HUDEP-2 (cell line): Measurements from ENCODE around the gene OAF.
A peak's percentile ranks its signal among the peaks of the same experiment; 100 is the strongest.

ENCODE experiments used
- DNase-seq, 76 experiments: peaks; one replicate each; lab custom pipeline; 2025; ENCODE audit not compliant: unreplicated experiment in 76 of 76; lab: John Stamatoyannopoulos, UW

The OAF gene

DNA sequence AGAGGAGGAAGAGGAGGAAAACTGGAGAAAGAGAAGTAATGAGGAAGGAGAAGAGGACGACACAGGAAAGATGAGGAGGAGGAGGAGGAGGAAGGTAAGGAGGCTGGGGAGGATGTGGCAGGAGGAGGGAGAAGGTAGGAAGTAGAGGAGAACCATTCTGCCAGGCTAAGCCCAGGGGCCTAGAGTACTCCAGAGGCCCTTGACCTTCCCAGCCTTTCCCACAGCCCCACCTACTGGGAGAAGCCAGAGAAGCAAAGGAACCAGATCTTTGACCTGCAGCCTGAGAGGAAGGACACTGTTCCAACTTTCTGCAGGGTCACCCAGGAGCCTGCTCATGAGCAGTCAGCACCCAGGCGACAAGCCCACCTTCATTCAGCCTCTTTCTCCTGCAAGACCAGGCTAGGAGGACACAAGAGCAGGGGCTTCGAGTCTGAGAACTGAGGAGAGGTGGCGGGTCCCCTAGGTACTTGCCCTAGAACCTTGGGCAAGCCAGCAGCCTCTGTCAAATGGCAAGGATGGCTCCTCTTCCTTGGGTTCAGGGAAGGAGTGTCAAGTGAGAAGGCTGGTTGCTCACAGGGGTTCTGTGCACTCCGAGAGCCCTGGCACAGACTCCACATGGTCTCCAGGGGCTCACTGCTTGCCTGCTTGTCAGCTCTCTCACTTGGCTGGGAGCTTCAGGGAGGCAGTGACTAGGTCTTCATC is 27.9 kb upstream of the OAF start:
- peak in 21 of 76 experiments; percentile 0 to 31 (median 9) for DNase-seq

GRCh38 chr11:120183701-120184141 is 27.1 kb upstream of the OAF start:
- no peak for DNase-seq

GRCh38 chr11:120184371-120184945 is 26.4 kb upstream of the OAF start:
- no peak for DNase-seq

GRCh38 chr11:120184946-120185705 is 25.7 kb upstream of the OAF start:
- no peak for DNase-seq

- no peak for DNase-seq
These were observed 25.0 kb upstream of the OAF start for GRCh38 chr11:120185706-120186455.

DNA sequence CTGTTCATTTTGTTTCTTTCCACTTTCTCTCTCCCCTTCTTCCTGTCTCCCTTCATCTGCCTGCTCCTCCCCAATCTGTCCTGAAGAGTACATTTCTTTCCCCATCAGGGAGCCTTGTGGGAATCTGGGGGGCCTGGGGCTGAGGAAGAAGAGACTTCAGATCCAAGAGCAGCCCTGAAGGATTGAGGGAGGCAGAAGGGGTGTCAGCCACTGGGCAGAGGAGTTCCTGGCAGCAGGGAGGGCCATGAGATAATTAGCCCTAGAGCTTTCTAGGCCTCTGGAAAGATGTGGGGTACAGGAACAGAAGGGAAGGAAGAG is 24.4 kb upstream of the OAF start:
- DNase-seq: no peak

- no peak for DNase-seq
These were observed 23.8 kb upstream of the OAF start for GRCh38 chr11:120186774-120187591.

DNA sequence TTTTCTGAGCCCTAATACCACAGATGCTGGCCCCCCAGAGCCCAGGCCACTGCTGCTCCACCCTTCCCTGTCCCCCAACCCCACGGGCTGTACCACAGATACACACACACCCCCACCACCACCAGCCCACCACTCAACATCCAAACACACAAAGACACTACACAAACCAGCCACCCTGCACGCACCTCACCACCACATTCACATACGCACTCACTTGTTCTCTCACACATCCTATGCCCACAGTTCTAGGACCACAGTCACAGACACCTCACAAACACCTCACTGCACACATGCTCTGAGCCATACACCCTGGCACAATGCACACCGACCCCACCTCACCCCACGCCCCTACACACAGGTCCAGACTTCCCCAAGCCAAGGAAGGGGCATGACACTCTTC is 22.5 kb upstream of the OAF start:
- DNase-seq: no peak

- DNase-seq: no peak
These were observed 21.9 kb upstream of the OAF start for GRCh38 chr11:120188811-120189455.

DNA sequence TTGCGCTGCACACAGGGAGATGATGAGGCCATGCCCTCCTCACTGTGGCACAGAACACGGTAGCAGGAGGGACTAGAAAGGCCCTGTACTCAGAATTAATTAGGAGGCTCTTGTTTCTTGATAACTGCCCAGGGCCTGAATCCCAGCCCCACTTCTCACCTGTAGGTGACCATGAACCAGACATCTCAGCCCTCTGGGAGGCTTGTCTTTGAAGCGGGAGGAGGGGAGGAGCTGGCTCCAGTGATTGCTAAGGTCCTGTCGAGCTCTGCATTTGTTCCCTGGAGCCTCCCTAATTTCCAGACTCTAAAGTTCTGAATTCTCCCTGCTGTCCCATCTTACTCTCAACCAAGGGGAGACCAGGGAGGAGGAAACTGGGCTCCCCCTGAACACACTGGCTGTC is 19.8 kb upstream of the OAF start:
- DNase-seq: no peak

DNA sequence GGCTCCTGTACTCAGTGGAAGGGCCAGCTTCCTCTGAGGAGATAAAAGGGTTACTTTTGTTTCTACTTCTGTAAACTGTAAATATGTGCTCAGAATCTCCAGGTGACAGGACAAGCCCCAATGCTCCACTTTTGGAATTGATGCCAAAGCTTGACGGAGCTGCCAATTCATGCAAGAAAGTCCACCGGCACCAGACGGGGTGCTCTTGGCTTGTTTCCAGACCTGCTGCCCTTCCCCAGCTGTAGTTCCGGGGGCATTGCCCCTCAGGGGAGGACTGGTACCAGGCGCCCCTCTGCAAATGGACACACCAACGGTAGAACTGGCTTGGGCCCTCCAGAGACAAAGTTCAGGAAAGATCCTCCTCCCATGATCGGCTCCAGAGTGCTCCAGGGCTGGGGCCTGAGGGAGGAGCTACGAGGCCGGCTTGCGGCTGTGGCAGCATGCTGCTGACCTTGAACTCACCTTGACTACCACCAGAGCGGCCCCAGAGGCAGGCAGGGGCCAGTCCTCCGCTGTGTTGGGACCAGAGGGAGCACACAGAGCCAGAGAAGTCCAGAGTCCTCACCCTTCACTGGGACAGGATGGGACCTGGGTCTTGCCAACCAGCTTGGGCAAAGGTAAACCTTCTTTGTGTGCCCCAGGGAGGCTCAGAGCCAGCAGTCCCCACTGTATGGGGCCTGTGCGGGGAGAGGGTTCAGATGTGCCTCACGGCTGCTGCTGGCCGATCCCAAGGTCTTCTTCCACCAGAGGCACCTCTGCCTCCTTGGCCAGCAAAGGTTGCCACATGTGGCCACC is 17.8 kb upstream of the OAF start:
- no peak for DNase-seq

DNA sequence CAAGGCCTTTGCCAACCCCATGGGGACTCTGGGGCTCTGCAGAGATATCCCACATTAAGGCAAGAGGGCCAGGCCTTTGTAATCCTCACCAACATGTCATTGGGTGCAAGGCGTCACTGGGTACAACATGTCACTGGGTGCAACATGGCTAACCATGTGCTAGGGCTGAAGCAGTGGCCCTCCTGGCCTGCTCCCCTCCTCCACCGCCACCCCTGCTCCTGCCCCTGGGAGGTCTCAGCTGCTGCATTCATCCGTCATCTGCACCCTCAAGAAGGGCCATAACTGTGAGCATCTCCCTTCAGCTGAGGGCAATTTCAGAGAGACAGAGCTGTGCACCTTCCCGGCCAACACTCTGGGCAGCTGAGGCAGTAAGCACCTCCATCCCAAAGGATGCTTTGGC is 16.7 kb upstream of the OAF start:
- no peak for DNase-seq

- DNase-seq: no peak
These were observed 15.1 kb upstream of the OAF start for GRCh38 chr11:120195601-120196320.

- DNase-seq: no peak
These were observed 14.0 kb upstream of the OAF start for GRCh38 chr11:120196826-120197225.

- no peak for DNase-seq
These were observed 13.5 kb upstream of the OAF start for GRCh38 chr11:120197251-120197891.

- DNase-seq: no peak
These were observed 12.9 kb upstream of the OAF start for GRCh38 chr11:120197977-120198376.

DNA sequence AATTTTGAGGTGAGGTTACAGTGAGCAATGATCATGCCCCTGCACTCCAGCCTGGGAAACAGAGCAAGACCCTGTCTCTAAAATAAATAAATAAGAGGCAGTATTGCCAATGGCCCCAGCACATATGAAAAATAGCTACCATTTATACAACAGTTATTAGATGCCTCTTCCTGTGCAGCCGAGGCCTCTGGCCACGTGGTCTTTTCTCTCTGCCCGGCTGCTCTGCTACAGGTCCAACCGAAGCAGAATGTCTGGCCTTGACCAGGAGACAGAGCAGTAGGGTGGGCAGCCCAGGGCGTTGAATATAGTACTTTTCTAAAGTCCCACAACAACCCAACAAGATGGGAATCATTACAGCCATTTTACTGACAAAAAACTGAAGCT is 12.4 kb upstream of the OAF start:
- DNase-seq: no peak

GRCh38 chr11:120198787-120199469 is 11.9 kb upstream of the OAF start:
- no peak for DNase-seq
